ENCODE results near the gene ABLIM3.
"Not testable (repeated sequence)": the region's sequence is repeated elsewhere in the genome, so short reads cannot be mapped to it uniquely, and the experiment has no call there.

Gene ABLIM3

GRCh38 chr5:149262315-149262714 is 121.0 kb downstream of the ABLIM3 start:
- no peak for DNase-seq

- DNase-seq, result no peak
These were observed 123.3 kb downstream of the ABLIM3 start for GRCh38 chr5:149264439-149265067.

GRCh38 chr5:149265068-149265465 is 123.8 kb downstream of the ABLIM3 start:
- no peak for DNase-seq

GRCh38 chr5:149265597-149265996 is 124.3 kb downstream of the ABLIM3 start:
- DNase-seq, result no peak

GRCh38 chr5:149267241-149267973 is 126.1 kb downstream of the ABLIM3 start:
- DNase-seq, result no peak

- DNase-seq, result no peak
These were observed 127.8 kb downstream of the ABLIM3 start for GRCh38 chr5:149268928-149269557.

- no peak for DNase-seq
These were observed 130.0 kb downstream of the ABLIM3 start for GRCh38 chr5:149271195-149271715.

- DNase-seq, result no peak
These were observed 130.6 kb downstream of the ABLIM3 start, which contains the start of gene AFAP1L1 for GRCh38 chr5:149271716-149272563. Gene AFAP1L1, plus strand, starts transcription at chr5:149271859. Its CDS starts 110 bp downstream, at chr5:149271969.

- DNase-seq, result not testable (repeated sequence)
These were observed 131.5 kb downstream of the ABLIM3 start for GRCh38 chr5:149272781-149273180.

GRCh38 chr5:149273237-149273636 is 131.9 kb downstream of the ABLIM3 start:
- no peak for DNase-seq

- DNase-seq, result no peak
These were observed 132.7 kb downstream of the ABLIM3 start for GRCh38 chr5:149273950-149274349.

- no peak for DNase-seq
These were observed 133.6 kb downstream of the ABLIM3 start for GRCh38 chr5:149274939-149275338.

- no peak for DNase-seq
These were observed 136.5 kb downstream of the ABLIM3 start for GRCh38 chr5:149277801-149278200.

- no peak for DNase-seq
These were observed 137.3 kb downstream of the ABLIM3 start for GRCh38 chr5:149278451-149279210.

GRCh38 chr5:149279661-149280060 is 138.4 kb downstream of the ABLIM3 start:
- DNase-seq, result no peak

- no peak for DNase-seq
These were observed 138.8 kb downstream of the ABLIM3 start for GRCh38 chr5:149280124-149280523.

- DNase-seq, result no peak
These were observed 139.5 kb downstream of the ABLIM3 start for GRCh38 chr5:149280802-149281201.

- no peak for DNase-seq
These were observed 141.0 kb downstream of the ABLIM3 start for GRCh38 chr5:149282027-149282965.

GRCh38 chr5:149282966-149283332 is 141.7 kb downstream of the ABLIM3 start:
- no peak for DNase-seq

GRCh38 chr5:149283626-149284480 is 142.6 kb downstream of the ABLIM3 start:
- DNase-seq, result no peak
